T-helper 22 cell (primary cell): ENCODE results near the gene NUDC.
"Not testable (repeated sequence)": the region's sequence is repeated elsewhere in the genome, so short reads cannot be mapped to it uniquely, and the experiment has no call there.

Experiments
- DNase-seq: peaks from one replicate; pipeline ENCODE4 v3.0.0-alpha.2; 2020; ENCODE audit warnings: low read depth

The NUDC gene

GRCh38 chr1:26911399-26912146 lies 10.0 kb upstream of the NUDC start:
- DNase-seq, result no peak

GRCh38 chr1:26912147-26912490 lies 9.4 kb upstream of the NUDC start:
- no peak for DNase-seq

- no peak for DNase-seq
Measured at GRCh38 chr1:26913389-26913753, 8.2 kb upstream of the NUDC start.

DNA sequence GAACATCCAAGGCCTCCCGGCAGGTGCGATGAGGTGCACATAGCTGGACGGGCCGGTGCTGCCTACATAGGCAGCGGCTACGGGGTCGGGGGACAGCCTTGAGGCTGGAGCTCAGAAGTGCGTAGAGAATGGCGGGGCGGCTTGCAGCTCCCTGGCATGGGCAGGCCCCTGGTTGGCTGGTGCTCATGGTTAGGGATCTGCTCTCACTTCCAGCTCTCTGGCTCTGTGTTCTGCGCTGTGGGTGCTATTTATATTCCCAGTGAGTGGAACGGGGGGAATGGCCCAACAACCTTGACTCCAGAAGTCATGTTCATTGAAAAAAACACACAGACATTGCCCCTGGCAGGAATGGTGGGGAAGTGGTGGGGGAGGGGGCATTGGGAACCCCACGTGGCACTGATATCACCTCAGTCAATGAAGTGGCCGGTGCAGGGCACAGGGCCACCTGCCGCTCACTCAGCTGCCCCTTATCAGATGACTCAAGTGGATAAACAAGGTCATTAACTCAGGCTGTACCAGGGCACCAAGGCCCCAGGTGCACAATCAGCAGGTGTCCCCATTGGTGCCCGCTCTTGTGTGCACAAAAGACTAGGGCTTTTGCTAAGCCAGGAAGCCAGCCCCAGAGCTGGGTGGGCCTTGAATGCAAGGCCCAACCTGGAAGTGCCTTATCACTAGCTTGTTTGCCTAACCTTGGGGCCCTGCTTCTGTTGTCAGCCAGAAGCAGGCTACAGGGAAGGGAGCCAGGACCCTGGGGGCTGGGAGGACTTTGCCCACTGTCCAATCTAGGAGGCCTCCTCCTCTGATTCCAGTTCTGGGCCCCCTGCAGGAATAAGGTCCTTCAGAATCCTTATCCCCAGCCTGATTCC lies 7.6 kb upstream of the NUDC start, which contains the start of gene NR0B2:
Gene NR0B2, minus strand, starts transcription at position 222 of the 866 bp plus-strand sequence. Its CDS starts 35 bp downstream, at position 187.
- no peak for DNase-seq

GRCh38 chr1:26915204-26915842 lies 6.2 kb upstream of the NUDC start:
- no peak for DNase-seq

GRCh38 chr1:26921126-26921539 lies 410 bp upstream of the NUDC start:
- DNase-seq, result no peak

DNA sequence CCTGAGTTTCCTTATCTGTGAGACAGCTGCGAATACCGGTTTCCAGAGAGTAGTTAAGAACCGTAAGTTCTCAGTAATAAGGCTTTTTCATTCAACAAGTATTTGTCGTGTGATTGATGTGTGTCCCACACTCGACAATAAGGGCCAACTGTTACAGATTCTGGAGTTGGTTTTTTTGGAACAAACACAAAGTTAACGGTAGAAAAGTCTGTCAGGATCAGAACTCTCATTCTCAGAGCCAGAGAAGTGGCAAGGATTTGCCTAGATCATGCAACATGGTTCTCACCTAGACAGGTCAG lies 837 bp downstream of the NUDC start:
- DNase-seq, result no peak

GRCh38 chr1:26922901-26923300 lies 1.4 kb downstream of the NUDC start:
- DNase-seq, result no peak

- no peak for DNase-seq
Measured at GRCh38 chr1:26923711-26924110, 2.2 kb downstream of the NUDC start.

DNA sequence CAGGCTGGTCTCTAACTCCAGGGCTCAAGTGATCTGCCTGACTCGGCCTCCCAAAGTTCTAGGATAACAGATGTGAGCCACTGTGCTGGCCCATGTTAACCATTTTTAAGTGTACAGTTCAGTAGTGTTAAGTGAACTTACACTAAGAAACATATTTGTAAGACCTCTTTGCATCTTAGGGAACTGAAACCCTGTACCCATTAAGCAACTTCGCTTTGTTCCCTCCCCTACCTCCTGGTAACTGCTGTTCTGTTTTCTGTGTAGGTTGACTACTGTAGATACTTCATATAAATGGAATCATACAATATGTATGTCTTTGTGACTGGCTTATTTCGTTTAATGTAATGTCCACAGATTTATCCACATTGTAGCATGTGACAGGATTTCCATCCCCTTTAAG lies 11.0 kb downstream of the NUDC start:
- DNase-seq, result no peak

DNA sequence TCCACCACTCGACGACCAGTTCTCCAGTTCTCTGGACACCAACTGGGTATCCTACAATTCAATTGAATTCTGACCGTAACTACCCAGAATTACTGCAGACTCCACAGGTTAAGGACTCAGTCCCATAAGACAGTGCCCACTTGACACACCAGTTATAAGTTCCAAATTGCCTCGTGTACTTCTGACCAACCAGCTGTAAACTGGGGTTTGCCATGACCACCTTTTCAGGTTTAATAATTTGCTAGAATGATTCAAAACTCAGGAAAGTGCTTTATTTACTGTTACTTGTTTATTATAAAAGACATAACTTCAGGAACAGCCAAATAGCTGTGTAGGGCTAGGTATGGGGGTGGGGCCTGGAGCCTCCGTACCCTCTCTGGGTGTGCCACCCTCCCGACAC lies 15.3 kb downstream of the NUDC start:
- DNase-seq, result no peak

- DNase-seq, result no peak
Measured at GRCh38 chr1:26938004-26938658, 16.6 kb downstream of the NUDC start.

GRCh38 chr1:26938659-26939025 lies 17.1 kb downstream of the NUDC start:
- DNase-seq, result no peak

GRCh38 chr1:26941311-26941710 lies 19.8 kb downstream of the NUDC start:
- DNase-seq, result no peak

- no peak for DNase-seq
Measured at GRCh38 chr1:26942656-26943055, 21.1 kb downstream of the NUDC start.

GRCh38 chr1:26945138-26945537 lies 23.6 kb downstream of the NUDC start:
- DNase-seq, result no peak

GRCh38 chr1:26945728-26946127 lies 24.2 kb downstream of the NUDC start:
- no peak for DNase-seq

- no peak for DNase-seq
Measured at GRCh38 chr1:26946270-26946669, 24.7 kb downstream of the NUDC start.

GRCh38 chr1:26948725-26949057 lies 27.1 kb downstream of the NUDC start:
- not testable (repeated sequence) for DNase-seq

GRCh38 chr1:26949266-26949925 lies 27.9 kb downstream of the NUDC start:
- no peak for DNase-seq

- DNase-seq, result no peak
Measured at GRCh38 chr1:26949926-26950319, 28.4 kb downstream of the NUDC start.

GRCh38 chr1:26950602-26951001 lies 29.1 kb downstream of the NUDC start:
- DNase-seq, result no peak
